SK-N-SH treated with all-trans-retinoic acid at 6 μM for 48 hours (cell line): ENCODE data around the gene SCAF4.

Experiments used
- ARNTL ChIP-seq: fragments of 450-650 bp; formaldehyde crosslinking; IDR thresholded peaks from 2 replicates; pipeline ENCODE4 v1.5.0; 2020; ENCODE audit warnings: low read depth, mild to moderate bottlenecking, moderate library complexity, borderline replicate concordance
- BACH2 ChIP-seq: fragments of 250-450 bp; sonication (Bioruptor Pico); IDR thresholded peaks from 2 replicates; pipeline ENCODE4 v1.9.0; 2021; ENCODE audit warnings: mild to moderate bottlenecking, borderline replicate concordance
- RARB ChIP-seq: fragments of 250-450 bp; sonication (Bioruptor Pico); IDR thresholded peaks from 2 replicates; pipeline ENCODE4 v1.8.0; 2021; ENCODE audit warnings: mild to moderate bottlenecking, moderate library complexity
- SNAI2 ChIP-seq: fragments of 250-450 bp; sonication (Bioruptor Pico); IDR thresholded peaks from 2 replicates; pipeline ENCODE4 v1.5.0; 2020; ENCODE audit warnings: mild to moderate bottlenecking, moderate library complexity
- TCF4 ChIP-seq: fragments of 250-450 bp; sonication (Bioruptor Pico); IDR thresholded peaks from 2 replicates; pipeline ENCODE4 v1.8.0; 2021; ENCODE audit warnings: mild to moderate bottlenecking, moderate library complexity, borderline replicate concordance
- ZFP3 ChIP-seq: fragments of 250-450 bp; sonication (Bioruptor Pico); IDR thresholded peaks from 2 replicates; pipeline ENCODE4 v1.5.0; 2020; ENCODE audit warnings: mild to moderate bottlenecking, moderate library complexity
- ZFP30 ChIP-seq: fragments of 450-650 bp; formaldehyde crosslinking; IDR thresholded peaks from 2 replicates; pipeline ENCODE4 v1.5.0; 2022; ENCODE audit warnings: mild to moderate bottlenecking, moderate library complexity
- ZNF70 ChIP-seq: fragments of 450-650 bp; formaldehyde crosslinking; IDR thresholded peaks from 2 replicates; pipeline ENCODE4 v1.5.0; 2020; ENCODE audit warnings: mild to moderate bottlenecking, moderate library complexity
- TF ChIP-seq, protein P1 (sequence below): fragments of 250-450 bp; sonication (Bioruptor Pico); IDR thresholded peaks from 2 replicates; pipeline ENCODE4 v1.5.0; 2020; ENCODE audit warnings: mild to moderate bottlenecking, moderate library complexity
- TF ChIP-seq, protein P2 (sequence below): fragments of 250-450 bp; sonication (Bioruptor Pico); IDR thresholded peaks from 2 replicates; pipeline ENCODE4 v1.8.0; 2020; ENCODE audit warnings: mild to moderate bottlenecking, moderate library complexity, borderline replicate concordance

DNA sequence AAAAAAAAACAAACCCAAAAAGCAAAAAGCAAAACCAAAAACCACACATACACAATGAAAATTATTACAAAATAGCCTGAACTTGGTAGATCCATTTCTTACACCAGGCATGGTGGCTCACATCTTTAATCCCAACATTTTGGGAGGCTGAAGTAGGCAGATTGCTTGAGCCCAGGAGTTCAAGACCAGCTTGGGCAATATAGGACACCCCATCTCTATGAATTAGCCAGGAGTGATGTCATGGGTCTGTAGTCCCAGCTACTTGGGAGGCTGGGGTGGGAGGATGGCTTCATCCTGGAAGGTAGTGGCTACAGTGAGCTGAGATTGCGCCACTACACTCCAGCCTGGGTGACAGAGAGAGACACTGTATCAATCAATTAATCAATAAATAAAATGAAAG is 42.1 kb upstream of the SCAF4 start:
- TF ChIP-seq ZFP3: no peak
- no peak for TF ChIP-seq TCF4
- TF ChIP-seq ZFP30 (CRISPR knock-in tag): no peak
- TF ChIP-seq, protein P1, sequence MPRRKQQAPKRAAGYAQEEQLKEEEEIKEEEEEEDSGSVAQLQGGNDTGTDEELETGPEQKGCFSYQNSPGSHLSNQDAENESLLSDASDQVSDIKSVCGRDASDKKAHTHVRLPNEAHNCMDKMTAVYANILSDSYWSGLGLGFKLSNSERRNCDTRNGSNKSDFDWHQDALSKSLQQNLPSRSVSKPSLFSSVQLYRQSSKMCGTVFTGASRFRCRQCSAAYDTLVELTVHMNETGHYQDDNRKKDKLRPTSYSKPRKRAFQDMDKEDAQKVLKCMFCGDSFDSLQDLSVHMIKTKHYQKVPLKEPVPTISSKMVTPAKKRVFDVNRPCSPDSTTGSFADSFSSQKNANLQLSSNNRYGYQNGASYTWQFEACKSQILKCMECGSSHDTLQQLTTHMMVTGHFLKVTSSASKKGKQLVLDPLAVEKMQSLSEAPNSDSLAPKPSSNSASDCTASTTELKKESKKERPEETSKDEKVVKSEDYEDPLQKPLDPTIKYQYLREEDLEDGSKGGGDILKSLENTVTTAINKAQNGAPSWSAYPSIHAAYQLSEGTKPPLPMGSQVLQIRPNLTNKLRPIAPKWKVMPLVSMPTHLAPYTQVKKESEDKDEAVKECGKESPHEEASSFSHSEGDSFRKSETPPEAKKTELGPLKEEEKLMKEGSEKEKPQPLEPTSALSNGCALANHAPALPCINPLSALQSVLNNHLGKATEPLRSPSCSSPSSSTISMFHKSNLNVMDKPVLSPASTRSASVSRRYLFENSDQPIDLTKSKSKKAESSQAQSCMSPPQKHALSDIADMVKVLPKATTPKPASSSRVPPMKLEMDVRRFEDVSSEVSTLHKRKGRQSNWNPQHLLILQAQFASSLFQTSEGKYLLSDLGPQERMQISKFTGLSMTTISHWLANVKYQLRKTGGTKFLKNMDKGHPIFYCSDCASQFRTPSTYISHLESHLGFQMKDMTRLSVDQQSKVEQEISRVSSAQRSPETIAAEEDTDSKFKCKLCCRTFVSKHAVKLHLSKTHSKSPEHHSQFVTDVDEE: no peak
- no peak for TF ChIP-seq ARNTL (CRISPR knock-in tag)
- TF ChIP-seq ZNF70 (CRISPR knock-in tag): no peak
- no peak for TF ChIP-seq SNAI2 (CRISPR knock-in tag)
- no peak for TF ChIP-seq RARB
- TF ChIP-seq, protein P2, sequence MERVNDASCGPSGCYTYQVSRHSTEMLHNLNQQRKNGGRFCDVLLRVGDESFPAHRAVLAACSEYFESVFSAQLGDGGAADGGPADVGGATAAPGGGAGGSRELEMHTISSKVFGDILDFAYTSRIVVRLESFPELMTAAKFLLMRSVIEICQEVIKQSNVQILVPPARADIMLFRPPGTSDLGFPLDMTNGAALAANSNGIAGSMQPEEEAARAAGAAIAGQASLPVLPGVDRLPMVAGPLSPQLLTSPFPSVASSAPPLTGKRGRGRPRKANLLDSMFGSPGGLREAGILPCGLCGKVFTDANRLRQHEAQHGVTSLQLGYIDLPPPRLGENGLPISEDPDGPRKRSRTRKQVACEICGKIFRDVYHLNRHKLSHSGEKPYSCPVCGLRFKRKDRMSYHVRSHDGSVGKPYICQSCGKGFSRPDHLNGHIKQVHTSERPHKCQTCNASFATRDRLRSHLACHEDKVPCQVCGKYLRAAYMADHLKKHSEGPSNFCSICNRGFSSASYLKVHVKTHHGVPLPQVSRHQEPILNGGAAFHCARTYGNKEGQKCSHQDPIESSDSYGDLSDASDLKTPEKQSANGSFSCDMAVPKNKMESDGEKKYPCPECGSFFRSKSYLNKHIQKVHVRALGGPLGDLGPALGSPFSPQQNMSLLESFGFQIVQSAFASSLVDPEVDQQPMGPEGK: no peak
- TF ChIP-seq BACH2 (CRISPR knock-in tag): no peak
